Sigmoid colon (tissue), 4 donors: ENCODE results near the gene LRRFIP1.

ENCODE experiments used
- CTCF ChIP-seq, 4 experiments: fragments of 450-650 bp in 3 of 4; fragments of 200-600 bp in 1 of 4; IDR thresholded peaks; one replicate each; pipeline ENCODE4 v1.5.1; 2016 to 2019; ENCODE audit warnings: antibody characterized with exemption in 4 of 4, mild to moderate bottlenecking in 3 of 4, moderate library complexity in 2 of 4
- POLR2AphosphoS5 ChIP-seq, 4 donors: sonication (generic); formaldehyde crosslinking; IDR thresholded peaks; one replicate each; pipeline ENCODE4 v1.6.1; 2017; ENCODE audit warnings: antibody characterized with exemption in 4 of 4

- TF ChIP-seq POLR2AphosphoS5 (IDR thresholded peaks at IDR 0.05), result no peak
- TF ChIP-seq CTCF (IDR thresholded peaks at IDR 0.05), result no peak
Measured at GRCh38 chr2:237625777-237626176, 1.6 kb upstream of the LRRFIP1 start.
